Transverse colon (tissue), 4 donors: ENCODE results near the gene SGCA.

Experiments used
- POLR2AphosphoS5 ChIP-seq, 3 donors: sonication (generic); formaldehyde crosslinking; IDR thresholded peaks; one replicate each; pipeline ENCODE4 v1.6.1; 2016; ENCODE audit warnings: antibody characterized with exemption in 3 of 3
- TF ChIP-seq, protein P1 (sequence below), 5 experiments: fragments of 200-600 bp in 3 of 5; fragments of 450-650 bp in 2 of 5; sonication (generic) in 3 of 5; IDR thresholded peaks; 1 replicate in 2 of 5; 2 replicates in 3 of 5; pipeline ENCODE4 v1.5.1; 2016 to 2017; ENCODE audit warnings: antibody characterized with exemption in 5 of 5, inconsistent platforms in 3 of 5, mild to moderate bottlenecking in 2 of 5, moderate library complexity in 1 of 5

DNA sequence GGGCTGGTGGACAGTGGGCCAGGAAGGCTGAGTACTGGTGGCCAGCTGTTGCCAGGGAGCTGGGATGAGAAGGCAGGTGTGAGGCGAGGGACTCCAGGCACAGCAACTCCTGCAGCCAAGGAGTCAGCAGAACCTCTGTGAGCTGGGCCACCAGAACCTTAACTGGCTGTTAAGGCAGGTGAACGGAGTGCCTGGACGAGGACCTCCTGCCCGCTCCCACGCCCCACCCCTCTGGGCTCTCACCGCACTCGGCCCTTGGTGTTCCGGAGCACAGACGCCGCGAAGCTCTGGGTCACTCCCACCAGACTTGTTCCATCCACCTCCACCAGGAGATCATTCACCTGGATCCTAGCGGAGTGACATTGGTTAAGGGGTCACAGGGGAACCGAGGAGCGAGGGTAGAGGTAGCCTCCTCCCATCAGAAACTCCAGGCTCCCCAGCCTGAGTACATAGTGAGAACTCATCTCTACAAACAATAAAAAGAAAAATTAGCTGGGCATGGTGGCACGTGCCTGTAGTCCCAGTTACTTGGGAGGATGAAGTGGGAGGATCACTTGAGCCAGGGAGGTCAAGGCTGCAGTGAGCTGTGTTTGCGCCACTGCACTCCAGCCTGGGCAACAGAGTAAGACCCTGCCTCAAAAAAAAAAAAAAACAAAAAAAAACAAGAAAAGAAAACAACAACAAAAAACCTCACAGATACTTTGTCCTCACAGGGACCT, 24.6 kb upstream of the SGCA start:
- no peak for TF ChIP-seq POLR2AphosphoS5 (IDR thresholded peaks at IDR 0.05)
- TF ChIP-seq, protein P1, sequence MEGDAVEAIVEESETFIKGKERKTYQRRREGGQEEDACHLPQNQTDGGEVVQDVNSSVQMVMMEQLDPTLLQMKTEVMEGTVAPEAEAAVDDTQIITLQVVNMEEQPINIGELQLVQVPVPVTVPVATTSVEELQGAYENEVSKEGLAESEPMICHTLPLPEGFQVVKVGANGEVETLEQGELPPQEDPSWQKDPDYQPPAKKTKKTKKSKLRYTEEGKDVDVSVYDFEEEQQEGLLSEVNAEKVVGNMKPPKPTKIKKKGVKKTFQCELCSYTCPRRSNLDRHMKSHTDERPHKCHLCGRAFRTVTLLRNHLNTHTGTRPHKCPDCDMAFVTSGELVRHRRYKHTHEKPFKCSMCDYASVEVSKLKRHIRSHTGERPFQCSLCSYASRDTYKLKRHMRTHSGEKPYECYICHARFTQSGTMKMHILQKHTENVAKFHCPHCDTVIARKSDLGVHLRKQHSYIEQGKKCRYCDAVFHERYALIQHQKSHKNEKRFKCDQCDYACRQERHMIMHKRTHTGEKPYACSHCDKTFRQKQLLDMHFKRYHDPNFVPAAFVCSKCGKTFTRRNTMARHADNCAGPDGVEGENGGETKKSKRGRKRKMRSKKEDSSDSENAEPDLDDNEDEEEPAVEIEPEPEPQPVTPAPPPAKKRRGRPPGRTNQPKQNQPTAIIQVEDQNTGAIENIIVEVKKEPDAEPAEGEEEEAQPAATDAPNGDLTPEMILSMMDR (IDR thresholded peaks at IDR 0.05), result no peak
